Mesenchymal stem cell (in vitro differentiated cells and primary cell): ENCODE measurements around the gene UBE2U.

Experiments used
- DNase-seq: peaks from one replicate; pipeline ENCODE4 v3.0.0-alpha.2; 2013
- H2AFZ ChIP-seq: one replicate; pipeline ENCODE4 v1.6.1; 2013; ENCODE audit warnings: low read depth, mild to moderate bottlenecking, control low read depth, inconsistent platforms, low read length, moderate library complexity
- H2AK5ac ChIP-seq: 2 replicates; pipeline ENCODE4 v1.6.1; 2013; ENCODE audit warnings: low read length, moderate library complexity, mild to moderate bottlenecking, inconsistent platforms; ENCODE audit not compliant: severe bottlenecking
- H2BK120ac ChIP-seq: one replicate; pipeline ENCODE4 v1.6.1; 2013; ENCODE audit warnings: low read depth, mild to moderate bottlenecking, inconsistent platforms, low read length, moderate library complexity
- H2BK12ac ChIP-seq, 2 experiments: one replicate each; pipeline ENCODE4 v1.6.1; 2013; ENCODE audit warnings: inconsistent platforms in 2 of 2, low read length in 2 of 2, mild to moderate bottlenecking in 2 of 2, moderate library complexity in 2 of 2, control low read depth in 1 of 2
- H2BK15ac ChIP-seq: one replicate; pipeline ENCODE4 v1.6.1; 2013; ENCODE audit warnings: mild to moderate bottlenecking, low read depth, inconsistent platforms; ENCODE audit not compliant: poor library complexity, severe bottlenecking
- H2BK5ac ChIP-seq: 2 replicates; pipeline ENCODE4 v1.6.1; 2013; ENCODE audit warnings: low read depth, mild to moderate bottlenecking, low read length, control low read depth, inconsistent platforms; ENCODE audit not compliant: poor library complexity, severe bottlenecking
- H3K14ac ChIP-seq, 2 experiments: one replicate each; pipeline ENCODE4 v1.6.1; 2013; ENCODE audit warnings: inconsistent platforms in 2 of 2, low read length in 2 of 2, control low read depth in 1 of 2, mild to moderate bottlenecking in 1 of 2, moderate library complexity in 1 of 2
- H3K18ac ChIP-seq, 2 experiments: one replicate each; pipeline ENCODE4 v1.6.1; 2013; ENCODE audit warnings: inconsistent platforms in 2 of 2, low read length in 2 of 2, control low read depth in 1 of 2, low read depth in 1 of 2, mild to moderate bottlenecking in 1 of 2
- H3K23ac ChIP-seq, 2 experiments: one replicate each; pipeline ENCODE4 v1.6.1; 2013; ENCODE audit warnings: inconsistent platforms in 2 of 2, low read length in 2 of 2, mild to moderate bottlenecking in 2 of 2, moderate library complexity in 2 of 2, control low read depth in 1 of 2
- H3K27ac ChIP-seq: 2 replicates; pipeline ENCODE4 v1.5.1; 2013; ENCODE audit warnings: mild to moderate bottlenecking, moderate library complexity, low read length, control low read depth, inconsistent platforms; ENCODE audit not compliant: poor library complexity, severe bottlenecking
- H3K27me3 ChIP-seq, 2 experiments: 2 replicates each; pipeline versions ENCODE4 v1.6.1 to v1.7.0; 2013; ENCODE audit warnings: low read length in 2 of 2, mild to moderate bottlenecking in 2 of 2, moderate library complexity in 2 of 2, control low read depth in 1 of 2, inconsistent platforms in 1 of 2; ENCODE audit not compliant: control insufficient read depth in 1 of 2, insufficient read depth in 1 of 2
- H3K36me3 ChIP-seq, 2 experiments: 2 replicates each; pipeline versions ENCODE4 v1.6.1 to v1.7.0; 2013; ENCODE audit warnings: low read length in 2 of 2, control low read depth in 1 of 2, inconsistent platforms in 1 of 2, low read depth in 1 of 2, mild to moderate bottlenecking in 1 of 2; ENCODE audit not compliant: insufficient read depth in 2 of 2, control insufficient read depth in 1 of 2
- H3K4ac ChIP-seq, 2 experiments: one replicate each; pipeline ENCODE4 v1.6.1; 2013; ENCODE audit warnings: inconsistent platforms in 2 of 2, low read length in 2 of 2, mild to moderate bottlenecking in 2 of 2, moderate library complexity in 2 of 2, control low read depth in 1 of 2, low read depth in 1 of 2
- H3K4me1 ChIP-seq: 2 replicates; pipeline ENCODE4 v1.6.1; 2013; ENCODE audit warnings: low read depth, low read length, control low read depth; ENCODE audit not compliant: control insufficient read depth, insufficient read depth
- H3K4me2 ChIP-seq: 2 replicates; pipeline ENCODE4 v1.6.1; 2013; ENCODE audit warnings: low read length, mild to moderate bottlenecking, inconsistent platforms; ENCODE audit not compliant: poor library complexity, severe bottlenecking
- H3K4me3 ChIP-seq, 2 experiments: 2 replicates each; pipeline versions ENCODE4 v1.5.1 to v1.7.0; 2013; ENCODE audit warnings: low read length in 2 of 2, mild to moderate bottlenecking in 2 of 2, control low read depth in 1 of 2, low read depth in 1 of 2; ENCODE audit not compliant: insufficient read depth in 1 of 2
- H3K79me1 ChIP-seq: replicated peaks from 2 replicates; pipeline ENCODE4 v1.6.1; 2013; ENCODE audit warnings: mild to moderate bottlenecking, control low read depth, low read length, inconsistent platforms; ENCODE audit not compliant: poor library complexity, severe bottlenecking
- H3K9ac ChIP-seq: 2 replicates; pipeline ENCODE4 v1.7.0; 2013; ENCODE audit warnings: mild to moderate bottlenecking, low read length, moderate library complexity
- H3K9me3 ChIP-seq: 2 replicates; pipeline ENCODE4 v1.7.0; 2013; ENCODE audit warnings: mild to moderate bottlenecking, low read length; ENCODE audit not compliant: control insufficient read depth
- H4K8ac ChIP-seq: one replicate; pipeline ENCODE4 v1.6.1; 2013; ENCODE audit warnings: inconsistent platforms, mild to moderate bottlenecking, low read length, moderate library complexity
- H4K91ac ChIP-seq: one replicate; pipeline ENCODE4 v1.6.1; 2013; ENCODE audit warnings: mild to moderate bottlenecking, low read length, inconsistent platforms
- WGBS: methylation state at CpG from one replicate; pipeline ENCODE4 v1.1.7; 2013; ENCODE audit warnings: mixed read lengths; 5-methylcytosine and 5-hydroxymethylcytosine counted together

Gene UBE2U

DNA sequence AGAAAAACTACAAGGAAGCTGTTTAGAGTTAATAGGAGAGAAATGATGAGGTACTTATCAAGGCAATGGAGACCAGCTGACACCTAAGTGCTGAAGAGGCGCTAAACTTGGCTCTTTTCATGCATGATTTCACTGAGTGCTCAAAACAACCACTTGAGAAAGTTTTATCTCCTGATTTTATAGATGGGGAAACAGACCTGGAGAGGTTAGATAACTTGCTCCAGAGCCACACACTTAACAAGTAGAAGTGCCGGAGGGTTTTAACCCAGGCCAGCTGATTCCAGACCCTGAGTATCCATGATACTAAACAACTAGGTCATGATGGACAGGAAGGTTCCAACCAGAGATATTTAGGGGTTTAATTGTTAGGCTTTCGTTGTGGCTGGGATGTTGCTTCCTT is 25.9 kb downstream of the UBE2U start:
- H3K4ac ChIP-seq, result no peak overlapping the region
- H3K9me3 ChIP-seq, result peaks cover 6% of the 10 kb centered on the region
- H3K27me3 ChIP-seq, result no peaks in the 10 kb centered on the region
- H3K27ac ChIP-seq, result no peak overlapping the region
- no peak overlapping the region for H3K14ac ChIP-seq
- no peak for DNase-seq
- no peaks in the 10 kb centered on the region for H3K36me3 ChIP-seq
- no peaks in the 10 kb centered on the region for H3K4me1 ChIP-seq
- no peak overlapping the region for H4K91ac ChIP-seq
- no peak overlapping the region for H2BK15ac ChIP-seq
- no peak overlapping the region for H2AK5ac ChIP-seq
- H3K79me1 ChIP-seq, result no peaks in the 10 kb centered on the region
- no peak overlapping the region for H2AFZ ChIP-seq
- H3K18ac ChIP-seq, result no peak overlapping the region
- H3K23ac ChIP-seq, result no peak overlapping the region
- H2BK120ac ChIP-seq, result no peak overlapping the region
- H2BK12ac ChIP-seq, result no peak overlapping the region
- 75% methylated on average over 1 of the region's 3 CpGs for WGBS
- H2BK5ac ChIP-seq, result no peak overlapping the region
- no peak overlapping the region for H3K9ac ChIP-seq
- H4K8ac ChIP-seq, result no peak overlapping the region
- H3K4me3 ChIP-seq, result no peak overlapping the region
- no peak overlapping the region for H3K4me2 ChIP-seq

DNA sequence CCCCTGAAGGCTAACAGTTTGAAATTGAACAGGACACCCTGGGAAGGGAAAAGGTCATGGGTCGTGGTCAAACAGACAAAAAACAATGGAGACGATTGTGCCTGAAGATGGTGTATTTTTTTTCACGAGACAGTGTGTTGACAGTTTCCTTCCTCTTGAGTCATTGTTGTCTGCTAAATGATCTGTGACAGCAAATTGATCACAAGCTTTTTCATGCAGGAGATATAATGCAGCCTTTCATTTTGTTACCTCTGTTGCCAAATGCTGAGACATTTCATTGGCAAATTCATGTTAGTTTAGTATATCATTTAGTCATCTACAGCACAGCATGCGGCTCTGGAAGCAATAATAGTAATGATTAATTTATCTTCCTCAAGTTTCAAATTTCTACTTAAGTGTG is 27.7 kb downstream of the UBE2U start:
- H2BK12ac ChIP-seq, result no peak overlapping the region
- no peak overlapping the region for H3K4me2 ChIP-seq
- no peaks in the 10 kb centered on the region for H3K36me3 ChIP-seq
- H2AK5ac ChIP-seq, result no peak overlapping the region
- H3K27ac ChIP-seq, result no peak overlapping the region
- H3K18ac ChIP-seq, result no peak overlapping the region
- H3K14ac ChIP-seq, result no peak overlapping the region
- H3K9me3 ChIP-seq, result peaks cover 6% of the 10 kb centered on the region
- H3K79me1 ChIP-seq, result no peaks in the 10 kb centered on the region
- H3K4ac ChIP-seq, result no peak overlapping the region
- no peak overlapping the region for H2BK120ac ChIP-seq
- H3K4me1 ChIP-seq, result no peaks in the 10 kb centered on the region
- no peak overlapping the region for H3K9ac ChIP-seq
- 9% methylated on average over 3 of the region's 4 CpGs for WGBS
- no peak overlapping the region for H4K8ac ChIP-seq
- no peak overlapping the region for H4K91ac ChIP-seq
- H2AFZ ChIP-seq, result no peak overlapping the region
- no peak overlapping the region for H3K23ac ChIP-seq
- no peak overlapping the region for H2BK5ac ChIP-seq
- H3K27me3 ChIP-seq, result no peaks in the 10 kb centered on the region
- no peak overlapping the region for H3K4me3 ChIP-seq
- no peak for DNase-seq
- H2BK15ac ChIP-seq, result no peak overlapping the region

GRCh38 chr1:64231654-64232053 is 28.2 kb downstream of the UBE2U start:
- Histone ChIP-seq H2BK15ac (no peak overlapping the region), H3K27me3 (no peaks in the 10 kb centered on the region), H3K9me3 (peaks cover 5% of the 10 kb centered on the region), H2BK120ac (no peak overlapping the region), H3K23ac (no peak overlapping the region), H3K27ac (no peak overlapping the region), H3K4me3 (no peak overlapping the region), H2AK5ac (no peak overlapping the region), H4K8ac (no peak overlapping the region), H3K14ac (no peak overlapping the region), H3K4ac (no peak overlapping the region), H2BK5ac (no peak overlapping the region), H2AFZ (no peak overlapping the region), H2BK12ac (no peak overlapping the region), H3K36me3 (no peaks in the 10 kb centered on the region), H3K4me1 (no peaks in the 10 kb centered on the region), H4K91ac (no peak overlapping the region), H3K79me1 (no peaks in the 10 kb centered on the region), H3K4me2 (no peak overlapping the region), H3K18ac (no peak overlapping the region), H3K9ac (no peak overlapping the region)
- no peak for DNase-seq

DNA sequence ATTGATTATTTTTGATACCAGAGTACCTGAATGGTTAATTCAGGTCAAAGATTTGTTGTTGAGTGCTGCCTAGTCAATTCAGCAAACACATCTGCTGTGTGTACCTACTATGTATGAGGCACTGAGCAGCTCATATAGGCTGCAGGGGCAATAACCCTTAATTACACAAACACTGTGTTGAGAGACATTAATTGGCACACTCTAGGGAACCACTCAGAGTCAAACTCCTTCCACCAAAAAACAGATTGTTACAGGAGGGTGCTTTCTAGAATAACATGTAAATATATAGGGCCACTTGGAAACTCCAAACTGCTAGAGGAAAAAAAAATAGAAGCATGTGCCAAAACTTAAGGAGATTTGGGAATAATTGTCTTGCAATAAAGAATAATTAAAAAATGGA is 31.3 kb downstream of the UBE2U start:
- H3K14ac ChIP-seq, result no peak overlapping the region
- no peak overlapping the region for H3K23ac ChIP-seq
- H2BK15ac ChIP-seq, result no peak overlapping the region
- H3K27me3 ChIP-seq, result no peaks in the 10 kb centered on the region
- no peak overlapping the region for H3K4ac ChIP-seq
- no peak for DNase-seq
- H3K4me2 ChIP-seq, result no peak overlapping the region
- H4K8ac ChIP-seq, result no peak overlapping the region
- no peak overlapping the region for H2AFZ ChIP-seq
- H3K9ac ChIP-seq, result no peak overlapping the region
- no peak overlapping the region for H2AK5ac ChIP-seq
- no peaks in the 10 kb centered on the region for H3K9me3 ChIP-seq
- H2BK5ac ChIP-seq, result no peak overlapping the region
- H2BK120ac ChIP-seq, result no peak overlapping the region
- H3K4me1 ChIP-seq, result no peaks in the 10 kb centered on the region
- no peak overlapping the region for H4K91ac ChIP-seq
- no peak overlapping the region for H3K27ac ChIP-seq
- H3K18ac ChIP-seq, result no peak overlapping the region
- no peaks in the 10 kb centered on the region for H3K79me1 ChIP-seq
- no peaks in the 10 kb centered on the region for H3K36me3 ChIP-seq
- H2BK12ac ChIP-seq, result no peak overlapping the region
- H3K4me3 ChIP-seq, result no peak overlapping the region
